ENCODE measurements around the gene ADAMTS6.
"Not testable (repeated sequence)": the region's sequence is repeated elsewhere in the genome, so short reads cannot be mapped to it uniquely, and the experiment has no call there.

The ADAMTS6 gene, protein sequence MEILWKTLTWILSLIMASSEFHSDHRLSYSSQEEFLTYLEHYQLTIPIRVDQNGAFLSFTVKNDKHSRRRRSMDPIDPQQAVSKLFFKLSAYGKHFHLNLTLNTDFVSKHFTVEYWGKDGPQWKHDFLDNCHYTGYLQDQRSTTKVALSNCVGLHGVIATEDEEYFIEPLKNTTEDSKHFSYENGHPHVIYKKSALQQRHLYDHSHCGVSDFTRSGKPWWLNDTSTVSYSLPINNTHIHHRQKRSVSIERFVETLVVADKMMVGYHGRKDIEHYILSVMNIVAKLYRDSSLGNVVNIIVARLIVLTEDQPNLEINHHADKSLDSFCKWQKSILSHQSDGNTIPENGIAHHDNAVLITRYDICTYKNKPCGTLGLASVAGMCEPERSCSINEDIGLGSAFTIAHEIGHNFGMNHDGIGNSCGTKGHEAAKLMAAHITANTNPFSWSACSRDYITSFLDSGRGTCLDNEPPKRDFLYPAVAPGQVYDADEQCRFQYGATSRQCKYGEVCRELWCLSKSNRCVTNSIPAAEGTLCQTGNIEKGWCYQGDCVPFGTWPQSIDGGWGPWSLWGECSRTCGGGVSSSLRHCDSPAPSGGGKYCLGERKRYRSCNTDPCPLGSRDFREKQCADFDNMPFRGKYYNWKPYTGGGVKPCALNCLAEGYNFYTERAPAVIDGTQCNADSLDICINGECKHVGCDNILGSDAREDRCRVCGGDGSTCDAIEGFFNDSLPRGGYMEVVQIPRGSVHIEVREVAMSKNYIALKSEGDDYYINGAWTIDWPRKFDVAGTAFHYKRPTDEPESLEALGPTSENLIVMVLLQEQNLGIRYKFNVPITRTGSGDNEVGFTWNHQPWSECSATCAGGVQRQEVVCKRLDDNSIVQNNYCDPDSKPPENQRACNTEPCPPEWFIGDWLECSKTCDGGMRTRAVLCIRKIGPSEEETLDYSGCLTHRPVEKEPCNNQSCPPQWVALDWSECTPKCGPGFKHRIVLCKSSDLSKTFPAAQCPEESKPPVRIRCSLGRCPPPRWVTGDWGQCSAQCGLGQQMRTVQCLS (N-terminal part only)
- 1.0 to 4.3 (median 3.7) reads per million in 3 donors for total RNA-seq

DNA sequence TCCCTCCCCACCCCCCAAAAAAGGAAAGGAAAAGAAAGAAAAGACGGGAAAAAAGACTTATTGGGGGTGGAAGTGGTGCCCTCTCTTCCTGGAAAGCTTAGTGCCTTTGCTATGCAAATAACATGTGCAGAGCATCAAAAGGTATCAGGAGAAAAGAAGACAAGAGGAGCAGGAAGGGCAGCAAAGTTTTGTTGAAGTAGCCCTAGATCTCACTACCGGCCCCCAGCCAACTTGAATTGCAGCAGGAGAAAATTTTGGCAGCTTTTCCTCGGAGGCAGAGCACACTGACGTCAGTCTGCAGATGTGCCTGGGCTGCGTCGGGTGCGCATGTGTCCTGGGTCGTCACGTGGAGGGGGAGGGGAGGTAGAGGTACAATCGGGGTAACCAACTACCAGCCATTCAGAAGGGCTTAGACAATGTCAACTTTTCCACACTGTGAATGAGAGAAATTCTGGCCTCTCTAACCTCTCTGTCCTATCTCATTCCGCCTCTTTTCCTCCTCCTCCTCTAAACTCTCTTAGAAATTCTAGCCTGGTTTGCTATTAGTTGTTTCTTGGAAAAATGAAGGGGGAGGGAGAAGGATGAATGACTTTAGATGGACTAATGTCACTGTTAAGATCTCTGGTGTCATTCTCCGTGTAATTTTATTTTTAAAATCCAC lies at the start of gene ADAMTS6:
ADAMTS6 (minus strand) TSS at position 286 of the 661 bp plus-strand sequence. CDS start 8,247 bp downstream, outside the sequence.
- peak within 1 kb of the TSS; percentile 64 for H3K4me3 ChIP-seq (ENCODE audit: insufficient read depth, low read depth, low read length, poor library complexity, severe bottlenecking)
- peaks cover 8% of the 10 kb centered on the region for H3K4me1 ChIP-seq (ENCODE audit: control insufficient read depth, insufficient read depth, low read length, poor library complexity, severe bottlenecking)
- no peaks in the 10 kb centered on the region for H3K9me3 ChIP-seq (ENCODE audit: control insufficient read depth, low read length)
- H3K36me3 ChIP-seq (ENCODE audit: control insufficient read depth, insufficient read depth, low read length), result no peaks in the 10 kb centered on the region
- peak; percentile 44 to 53 (median 45) for DNase-seq
- peak within 1 kb of the TSS; percentile 66 for H3K27ac ChIP-seq (ENCODE audit: insufficient read depth, low read length, poor library complexity, severe bottlenecking)
- no peaks in the 10 kb centered on the region for H3K27me3 ChIP-seq (replicated peaks; ENCODE audit: control insufficient read depth, insufficient read depth, low read length, poor library complexity, severe bottlenecking)

DNA sequence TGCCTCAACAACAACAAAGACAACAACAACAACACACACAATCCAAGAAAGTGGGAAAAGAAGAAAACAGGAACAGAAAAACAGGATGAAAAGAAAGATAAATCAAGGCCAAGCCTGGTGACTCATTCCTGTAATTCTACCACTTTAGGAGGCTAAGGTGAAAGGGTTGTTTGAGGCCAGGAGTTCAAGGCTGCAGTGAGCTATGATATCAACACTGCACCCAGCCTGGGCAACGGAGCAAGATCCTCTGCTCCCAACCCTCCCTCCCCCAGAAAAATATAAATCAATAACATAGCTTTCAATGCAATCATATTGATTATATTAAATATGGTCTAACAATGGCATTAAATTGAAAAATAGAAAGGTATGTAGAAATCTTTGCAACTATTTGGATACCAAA lies 49.2 kb upstream of the ADAMTS6 start:
- H3K9me3 ChIP-seq (ENCODE audit: control insufficient read depth, low read length), result no peaks in the 10 kb centered on the region
- DNase-seq, result no peak

DNA sequence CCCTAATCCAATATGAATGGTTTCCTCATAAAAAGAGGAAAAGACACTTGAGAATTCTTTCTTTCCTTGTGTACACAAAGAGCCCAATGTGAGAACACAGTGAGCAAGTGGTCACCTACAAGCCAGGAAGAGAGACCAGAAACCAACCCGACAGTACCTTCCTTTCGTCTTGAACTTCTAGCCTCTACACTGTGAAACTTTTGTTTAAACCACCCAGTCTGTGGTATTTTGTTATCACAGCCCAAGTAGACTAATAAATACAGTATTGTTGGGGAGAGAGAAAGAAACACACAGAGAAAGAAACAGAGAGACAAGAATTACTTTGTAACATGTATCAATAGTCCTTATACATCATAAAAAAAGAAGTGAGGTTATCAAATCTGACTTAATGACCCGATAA lies 44.0 kb upstream of the ADAMTS6 start:
- Histone ChIP-seq H3K27me3 (replicated peaks; ENCODE audit: control insufficient read depth, insufficient read depth, low read length, poor library complexity, severe bottlenecking) (no peaks in the 10 kb centered on the region), H3K27ac (ENCODE audit: insufficient read depth, low read length, poor library complexity, severe bottlenecking) (no peak overlapping the region), H3K36me3 (ENCODE audit: control insufficient read depth, insufficient read depth, low read length) (peaks cover 3% of the 10 kb centered on the region), H3K4me1 (ENCODE audit: control insufficient read depth, insufficient read depth, low read length, poor library complexity, severe bottlenecking) (no peaks in the 10 kb centered on the region), H3K4me3 (ENCODE audit: insufficient read depth, low read depth, low read length, poor library complexity, severe bottlenecking) (no peak overlapping the region), H3K9me3 (ENCODE audit: control insufficient read depth, low read length) (no peaks in the 10 kb centered on the region)
- DNase-seq, result no peak

More for the DNA sequence above, 49.2 kb upstream of the ADAMTS6 start:
- Histone ChIP-seq H3K4me1 (ENCODE audit: control insufficient read depth, insufficient read depth, low read length, poor library complexity, severe bottlenecking) (no peaks in the 10 kb centered on the region), H3K27me3 (replicated peaks; ENCODE audit: control insufficient read depth, insufficient read depth, low read length, poor library complexity, severe bottlenecking) (no peaks in the 10 kb centered on the region), H3K27ac (ENCODE audit: insufficient read depth, low read length, poor library complexity, severe bottlenecking) (no peak overlapping the region), H3K36me3 (ENCODE audit: control insufficient read depth, insufficient read depth, low read length) (no peaks in the 10 kb centered on the region), H3K4me3 (ENCODE audit: insufficient read depth, low read depth, low read length, poor library complexity, severe bottlenecking) (no peak overlapping the region)

DNA sequence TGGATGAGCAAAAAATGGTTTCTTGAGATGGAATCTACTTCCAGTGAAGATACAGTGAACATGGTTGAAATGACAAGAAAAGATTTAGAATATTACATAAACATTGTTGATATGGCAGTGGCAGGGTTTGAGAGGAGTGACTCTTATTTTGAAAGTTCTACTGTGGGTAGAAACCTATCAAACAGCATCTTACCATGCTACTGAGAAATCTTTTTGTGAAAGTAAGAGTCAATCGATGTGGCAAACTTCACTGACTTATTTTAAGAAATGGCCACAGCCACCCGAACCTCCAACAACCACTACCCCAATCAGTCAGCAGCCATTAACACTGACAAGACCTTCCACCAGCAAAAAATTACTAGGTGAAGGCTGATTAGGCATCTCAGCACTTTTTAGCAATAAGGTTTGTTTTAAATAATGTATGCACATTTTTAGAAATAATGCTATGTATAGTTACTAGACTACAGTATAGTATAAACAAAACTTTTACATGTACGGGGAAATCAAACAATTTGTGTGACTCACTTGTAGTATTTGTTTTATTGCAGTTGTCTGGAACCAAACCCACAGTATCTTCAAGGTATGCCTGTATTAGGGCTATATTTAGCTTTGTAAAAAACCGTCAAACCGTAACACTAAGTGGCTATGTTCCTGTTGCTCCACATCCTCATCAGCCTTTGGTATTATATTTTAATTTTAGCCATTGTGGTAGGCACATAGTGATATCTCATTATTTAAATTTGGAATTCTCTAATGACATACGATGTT lies 30.6 kb upstream of the ADAMTS6 start:
- Histone ChIP-seq H3K4me3 (ENCODE audit: insufficient read depth, low read depth, low read length, poor library complexity, severe bottlenecking) (no peak overlapping the region), H3K4me1 (ENCODE audit: control insufficient read depth, insufficient read depth, low read length, poor library complexity, severe bottlenecking) (no peaks in the 10 kb centered on the region), H3K27ac (ENCODE audit: insufficient read depth, low read length, poor library complexity, severe bottlenecking) (no peak overlapping the region), H3K9me3 (ENCODE audit: control insufficient read depth, low read length) (no peaks in the 10 kb centered on the region), H3K36me3 (ENCODE audit: control insufficient read depth, insufficient read depth, low read length) (no peaks in the 10 kb centered on the region), H3K27me3 (replicated peaks; ENCODE audit: control insufficient read depth, insufficient read depth, low read length, poor library complexity, severe bottlenecking) (no peaks in the 10 kb centered on the region)
- no peak for DNase-seq

DNA sequence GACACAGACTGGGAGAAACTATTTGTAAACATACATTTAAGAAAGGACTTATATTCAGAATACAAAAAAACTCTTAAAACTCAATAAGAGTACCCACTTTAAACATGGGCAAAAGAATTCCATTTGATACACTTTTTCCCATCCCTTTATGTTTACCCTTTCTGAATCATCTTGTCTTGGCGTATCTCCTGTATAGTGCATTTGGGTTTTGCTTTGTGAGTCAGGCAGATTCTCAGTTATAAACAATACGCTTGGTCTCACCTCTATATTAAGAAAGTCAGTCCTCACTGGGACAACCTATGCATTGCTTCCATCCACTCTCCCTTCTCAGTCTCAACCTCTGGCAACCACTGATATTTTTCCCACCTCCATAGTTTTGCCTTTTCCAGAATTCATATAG lies 27.3 kb upstream of the ADAMTS6 start:
- no peaks in the 10 kb centered on the region for H3K27me3 ChIP-seq (replicated peaks; ENCODE audit: control insufficient read depth, insufficient read depth, low read length, poor library complexity, severe bottlenecking)
- no peaks in the 10 kb centered on the region for H3K4me1 ChIP-seq (ENCODE audit: control insufficient read depth, insufficient read depth, low read length, poor library complexity, severe bottlenecking)
- no peak for DNase-seq

DNA sequence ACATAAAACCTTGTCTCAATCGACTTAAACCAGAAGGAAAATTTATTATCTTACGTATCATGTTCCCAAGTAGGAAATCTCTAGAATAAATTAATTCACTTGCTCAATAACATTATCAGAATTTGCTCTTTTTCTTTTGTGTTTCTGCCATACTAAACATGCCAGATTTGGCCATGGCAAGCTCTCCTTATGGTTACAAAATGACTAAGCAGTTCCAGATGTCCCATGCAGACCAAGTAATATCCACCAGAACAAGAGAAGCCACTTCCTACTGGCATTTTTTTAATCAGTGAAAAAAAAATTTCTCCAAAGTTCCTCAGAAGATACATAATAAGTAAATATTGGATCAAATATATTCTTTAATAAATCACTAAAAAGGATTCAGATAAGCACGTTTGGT lies 25.2 kb upstream of the ADAMTS6 start:
- H3K36me3 ChIP-seq (ENCODE audit: control insufficient read depth, insufficient read depth, low read length), result no peaks in the 10 kb centered on the region
- no peaks in the 10 kb centered on the region for H3K27me3 ChIP-seq (replicated peaks; ENCODE audit: control insufficient read depth, insufficient read depth, low read length, poor library complexity, severe bottlenecking)
- DNase-seq, result no peak
- H3K4me3 ChIP-seq (ENCODE audit: insufficient read depth, low read depth, low read length, poor library complexity, severe bottlenecking), result no peak overlapping the region
- H3K27ac ChIP-seq (ENCODE audit: insufficient read depth, low read length, poor library complexity, severe bottlenecking), result no peak overlapping the region
- H3K9me3 ChIP-seq (ENCODE audit: control insufficient read depth, low read length), result no peaks in the 10 kb centered on the region
- H3K4me1 ChIP-seq (ENCODE audit: control insufficient read depth, insufficient read depth, low read length, poor library complexity, severe bottlenecking), result no peaks in the 10 kb centered on the region

More for the DNA sequence above, 27.3 kb upstream of the ADAMTS6 start:
- Histone ChIP-seq H3K36me3 (ENCODE audit: control insufficient read depth, insufficient read depth, low read length) (no peaks in the 10 kb centered on the region), H3K27ac (ENCODE audit: insufficient read depth, low read length, poor library complexity, severe bottlenecking) (no peak overlapping the region), H3K9me3 (ENCODE audit: control insufficient read depth, low read length) (no peaks in the 10 kb centered on the region), H3K4me3 (ENCODE audit: insufficient read depth, low read depth, low read length, poor library complexity, severe bottlenecking) (no peak overlapping the region)

DNA sequence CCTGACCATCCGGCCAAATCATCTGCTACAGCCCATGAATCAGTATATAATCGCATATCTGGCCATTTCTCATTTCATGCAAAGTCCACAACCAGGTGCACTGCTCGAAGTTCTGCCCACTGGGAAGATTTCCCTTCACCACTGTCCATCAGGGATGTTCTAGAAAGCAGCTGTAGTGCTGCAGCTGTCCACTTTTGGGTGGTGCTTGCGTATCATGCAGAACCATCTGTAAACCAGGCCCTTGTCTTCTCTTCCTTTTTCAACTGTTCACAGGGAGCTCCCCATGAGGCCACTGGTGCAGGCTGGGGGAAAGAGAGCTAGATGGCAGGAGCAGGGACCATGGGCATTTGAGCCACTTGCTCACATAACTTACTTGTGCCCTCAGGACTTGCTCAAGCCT lies 7.4 kb upstream of the ADAMTS6 start:
- Histone ChIP-seq H3K4me3 (ENCODE audit: insufficient read depth, low read depth, low read length, poor library complexity, severe bottlenecking) (no peak overlapping the region), H3K27ac (ENCODE audit: insufficient read depth, low read length, poor library complexity, severe bottlenecking) (no peak overlapping the region), H3K27me3 (replicated peaks; ENCODE audit: control insufficient read depth, insufficient read depth, low read length, poor library complexity, severe bottlenecking) (no peaks in the 10 kb centered on the region), H3K9me3 (ENCODE audit: control insufficient read depth, low read length) (no peaks in the 10 kb centered on the region), H3K36me3 (ENCODE audit: control insufficient read depth, insufficient read depth, low read length) (no peaks in the 10 kb centered on the region), H3K4me1 (ENCODE audit: control insufficient read depth, insufficient read depth, low read length, poor library complexity, severe bottlenecking) (no peaks in the 10 kb centered on the region)
- DNase-seq, result no peak

DNA sequence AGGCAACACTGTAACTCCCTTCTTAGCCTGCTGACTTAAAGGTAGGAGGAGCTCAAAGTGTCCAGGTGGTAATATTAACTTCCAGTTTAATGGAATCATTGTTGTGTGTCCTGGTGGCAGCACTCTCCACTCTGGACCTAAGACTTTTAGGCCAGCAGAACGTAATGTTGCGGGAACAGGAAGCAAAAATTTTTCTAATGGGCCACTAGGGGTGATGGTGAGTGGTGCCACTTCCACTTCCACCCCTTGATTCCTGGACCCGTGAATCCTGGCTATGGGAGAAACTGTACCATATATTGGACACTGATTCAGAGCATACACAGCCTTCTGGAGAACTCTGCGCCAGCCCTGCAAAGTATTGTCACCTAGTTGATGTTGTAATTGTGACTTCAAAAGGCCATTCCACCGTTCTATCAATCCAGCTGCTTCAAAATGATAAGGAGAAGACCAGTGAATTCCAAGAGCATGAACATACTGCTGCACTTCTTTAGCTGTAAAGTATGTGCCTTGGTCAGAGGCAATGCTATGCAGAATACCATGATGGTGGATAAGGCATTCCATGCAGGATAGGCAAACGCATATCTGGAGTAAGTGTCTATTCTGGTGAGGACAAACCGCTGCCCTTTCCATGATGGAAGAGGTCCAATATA lies 6.4 kb upstream of the ADAMTS6 start:
- not testable (repeated sequence) for H3K4me3 ChIP-seq (ENCODE audit: insufficient read depth, low read depth, low read length, poor library complexity, severe bottlenecking); DNase-seq; H3K9me3 ChIP-seq (ENCODE audit: control insufficient read depth, low read length)

DNA sequence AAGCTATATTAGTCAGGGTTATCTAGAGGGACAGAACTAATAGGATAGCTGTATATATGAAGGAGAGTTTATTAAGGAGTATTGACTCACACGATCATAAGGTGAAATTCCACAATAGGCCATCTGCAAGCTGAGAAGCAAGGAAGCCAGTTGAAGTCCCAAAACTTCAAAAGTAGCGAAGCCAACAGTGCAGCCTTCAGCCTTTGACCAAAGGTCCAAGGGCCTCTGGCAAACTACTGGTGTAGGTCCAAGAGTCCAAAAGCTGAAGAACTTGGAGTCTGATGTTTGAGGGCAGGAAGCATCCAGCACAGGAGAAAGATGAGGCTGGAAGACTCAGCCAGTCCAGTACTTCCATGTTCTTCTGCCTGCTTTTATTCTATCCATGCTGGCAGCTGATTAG lies 5.1 kb upstream of the ADAMTS6 start:
- H3K27me3 ChIP-seq (replicated peaks; ENCODE audit: control insufficient read depth, insufficient read depth, low read length, poor library complexity, severe bottlenecking); H3K4me3 ChIP-seq (ENCODE audit: insufficient read depth, low read depth, low read length, poor library complexity, severe bottlenecking); DNase-seq; H3K27ac ChIP-seq (ENCODE audit: insufficient read depth, low read length, poor library complexity, severe bottlenecking); H3K4me1 ChIP-seq (ENCODE audit: control insufficient read depth, insufficient read depth, low read length, poor library complexity, severe bottlenecking); H3K9me3 ChIP-seq (ENCODE audit: control insufficient read depth, low read length); H3K36me3 ChIP-seq (ENCODE audit: control insufficient read depth, insufficient read depth, low read length): not testable (repeated sequence)

More for the DNA sequence above, 6.4 kb upstream of the ADAMTS6 start:
- H3K4me1 ChIP-seq (ENCODE audit: control insufficient read depth, insufficient read depth, low read length, poor library complexity, severe bottlenecking); H3K36me3 ChIP-seq (ENCODE audit: control insufficient read depth, insufficient read depth, low read length); H3K27ac ChIP-seq (ENCODE audit: insufficient read depth, low read length, poor library complexity, severe bottlenecking); H3K27me3 ChIP-seq (replicated peaks; ENCODE audit: control insufficient read depth, insufficient read depth, low read length, poor library complexity, severe bottlenecking): not testable (repeated sequence)

Data from effector memory CD4-positive, alpha-beta T cell (primary cell).